HCT116 (cell line): ENCODE measurements around the gene SLC13A4. TPM values are rescaled to one million over a fixed set of nuclear protein-coding genes. Genes with fewer than 3 reads are reported as not detected.

Experiments
- ATAC-seq: fragments of 200-7000 bp; cut with Tn5 transposase; 2 replicates; pipeline ENCODE4 v1.9.1; 2020; ENCODE audit warnings: mild to moderate bottlenecking, moderate library complexity
- BruUV-seq: library from RNA; stranded (reverse); fragments of 400-500 nt; replicated peaks from 2 replicates; lab custom pipeline; 2021; lab: Mats Ljungman, UMichigan
- CTCF ChIA-PET: fragments of 300-600 bp; sonication (Branson Sonifier 250); formaldehyde crosslinking; loops from one replicate; lab custom pipeline; 2021; ENCODE audit warnings: antibody characterized with exemption; lab: Charles Lee
- POLR2A ChIA-PET: fragments of 300-600, 350-600 bp; sonication (Branson Sonifier 250); formaldehyde crosslinking; loops from one replicate; lab custom pipeline; 2021; ENCODE audit warnings: antibody characterized with exemption; lab: Charles Lee
- RAD21 ChIA-PET, 2 experiments: fragments of 300-600 bp; sonication (Branson Sonifier 250); formaldehyde crosslinking; loops; one replicate each; lab custom pipeline; 2023; ENCODE audit warnings: low total read pairs in 2 of 2; ENCODE audit not compliant: uncharacterized antibody in 2 of 2, unreplicated experiment in 2 of 2, low non-redundant PET in 1 of 2; lab: Charles Lee
- DNase-seq: peaks from one replicate; pipeline ENCODE4 v3.0.0-alpha.2; 2010; ENCODE audit warnings: low read depth, low spot score
- H2AFZ ChIP-seq: fragments of 200-600 bp; shearing (Covaris generic), sonication (generic); 2 replicates; pipeline ENCODE4 v1.6.1; 2017; ENCODE audit warnings: low read depth, mixed run types, mixed read lengths, antibody characterized with exemption, low read length; ENCODE audit not compliant: poor library complexity, severe bottlenecking
- H3K27ac ChIP-seq: 2 replicates; pipeline ENCODE4 v1.5.1; 2012; ENCODE audit warnings: low read depth, low read length
- H3K27me3 ChIP-seq: fragments of 200-600 bp; sonication (generic); 2 replicates; pipeline ENCODE4 v1.6.1; 2016; ENCODE audit warnings: mixed run types, low read length, mixed read lengths; ENCODE audit not compliant: insufficient read depth
- H3K36me3 ChIP-seq, 2 experiments: fragments of 200-500 bp in 1 of 2; fragments of 200-600 bp in 1 of 2; sonication (Bioruptor generic) in 1 of 2; sonication (generic) in 1 of 2; 2 replicates each; pipeline versions ENCODE4 v1.5.1 to v1.6.1; 2014 to 2016; ENCODE audit warnings: low read length in 2 of 2, inconsistent platforms in 1 of 2, mixed read lengths in 1 of 2, mixed run types in 1 of 2; ENCODE audit not compliant: insufficient read depth in 2 of 2, control insufficient read depth in 1 of 2
- H3K4me1 ChIP-seq, 2 experiments: fragments of 200-600 bp in 1 of 2; sonication (generic) in 1 of 2; 2 replicates each; pipeline versions ENCODE4 v1.5.1 to v1.6.1; 2012 to 2017; ENCODE audit warnings: low read length in 2 of 2, inconsistent platforms in 1 of 2, mild to moderate bottlenecking in 1 of 2, mixed read lengths in 1 of 2, mixed run types in 1 of 2, moderate library complexity in 1 of 2; ENCODE audit not compliant: insufficient read depth in 2 of 2, control insufficient read depth in 1 of 2
- H3K4me2 ChIP-seq: fragments of 200-600 bp; sonication (generic); 2 replicates; pipeline ENCODE4 v1.6.1; 2017; ENCODE audit warnings: mixed run types, low read length, mixed read lengths
- H3K4me3 ChIP-seq, 2 experiments: fragments of 200-600 bp in 1 of 2; sonication (generic) in 1 of 2; replicated peaks in 1 of 2; 2 replicates each; pipeline ENCODE4 v1.5.1; 2011 to 2016; ENCODE audit warnings: low read length in 2 of 2, control low read depth in 1 of 2, low read depth in 1 of 2, mild to moderate bottlenecking in 1 of 2, mixed read lengths in 1 of 2, mixed run types in 1 of 2
- H3K79me2 ChIP-seq: fragments of 200-600 bp; sonication (generic); 2 replicates; pipeline ENCODE4 v1.6.1; 2017; ENCODE audit warnings: mild to moderate bottlenecking, mixed run types, low read length, moderate library complexity, mixed read lengths; ENCODE audit not compliant: insufficient read depth
- H3K9ac ChIP-seq: fragments of 200-600 bp; sonication (generic); 2 replicates; pipeline ENCODE4 v1.6.1; 2016; ENCODE audit warnings: low read length, mixed read lengths
- H3K9me2 ChIP-seq: fragments of 200-600 bp; sonication (generic), shearing (Covaris generic); 2 replicates; pipeline ENCODE4 v1.6.1; 2017; ENCODE audit warnings: mixed run types, mild to moderate bottlenecking, moderate library complexity; ENCODE audit not compliant: insufficient read depth
- H3K9me3 ChIP-seq, 2 experiments: fragments of 200-500 bp in 1 of 2; fragments of 200-600 bp in 1 of 2; sonication (Bioruptor generic) in 1 of 2; sonication (generic) in 1 of 2; 2 replicates each; pipeline ENCODE4 v1.6.1; 2014 to 2017; ENCODE audit warnings: low read length in 2 of 2, mixed read lengths in 2 of 2, inconsistent platforms in 1 of 2, low read depth in 1 of 2, mild to moderate bottlenecking in 1 of 2, mixed run types in 1 of 2, moderate library complexity in 1 of 2; ENCODE audit not compliant: control insufficient read depth in 1 of 2, insufficient read depth in 1 of 2
- H4K20me1 ChIP-seq: fragments of 200-600 bp; sonication (generic), shearing (Covaris generic); 2 replicates; pipeline ENCODE4 v1.6.1; 2017; ENCODE audit warnings: mixed run types, mild to moderate bottlenecking, moderate library complexity; ENCODE audit not compliant: insufficient read depth
- CBX3 ChIP-seq: IDR thresholded peaks from 2 replicates; pipeline ENCODE4 v1.6.1; 2012; ENCODE audit warnings: low read depth
- CEBPB ChIP-seq: IDR thresholded peaks from 2 replicates; pipeline ENCODE4 v1.6.1; 2012; ENCODE audit warnings: low read depth
- EGR1 ChIP-seq: IDR thresholded peaks from 2 replicates; pipeline ENCODE4 v1.6.1; 2012; ENCODE audit warnings: low read depth
- ELF1 ChIP-seq: IDR thresholded peaks from 2 replicates; pipeline ENCODE4 v1.6.1; 2012; ENCODE audit warnings: low read depth, borderline replicate concordance
- EZH2 ChIP-seq: fragments of 200-600 bp; sonication (generic); IDR thresholded peaks from 2 replicates; pipeline ENCODE4 v1.6.1; 2017; ENCODE audit warnings: antibody characterized with exemption, mixed run types
- EZH2phosphoT487 ChIP-seq: fragments of 200-600 bp; IDR thresholded peaks from 2 replicates; pipeline ENCODE4 v1.6.1; 2018; ENCODE audit warnings: antibody characterized with exemption, borderline replicate concordance
- RAD21 ChIP-seq: IDR thresholded peaks from 2 replicates; pipeline ENCODE4 v1.6.1; 2012; ENCODE audit warnings: low read depth, mild to moderate bottlenecking
- SP1 ChIP-seq: IDR thresholded peaks from 2 replicates; pipeline ENCODE4 v1.6.1; 2012; ENCODE audit warnings: low read depth
- SRF ChIP-seq: IDR thresholded peaks from 2 replicates; pipeline ENCODE4 v1.6.1; 2012; ENCODE audit warnings: low read depth
- TCF7L2 ChIP-seq: IDR thresholded peaks from 2 replicates; pipeline ENCODE4 v1.7.0; 2011; ENCODE audit warnings: borderline replicate concordance, inconsistent platforms; ENCODE audit not compliant: insufficient read depth, insufficient read length; ENCODE audit errors: extremely low read depth
- YY1 ChIP-seq: IDR thresholded peaks from 2 replicates; pipeline ENCODE4 v1.6.1; 2011; ENCODE audit warnings: low read length, low read depth, moderate library complexity, mild to moderate bottlenecking; ENCODE audit not compliant: insufficient replicate concordance; ENCODE audit errors: extremely low read depth
- ZFX ChIP-seq: fragments of 450-650 bp; IDR thresholded peaks from 2 replicates; pipeline ENCODE4 v1.6.1; 2017
- ZNF274 ChIP-seq: fragments of 200-500 bp; sonication (Bioruptor generic); IDR thresholded peaks from 2 replicates; pipeline ENCODE4 v1.6.1; 2014; ENCODE audit warnings: mild to moderate bottlenecking, low read depth, low read length, inconsistent platforms
- intact Hi-C: fragments of 100-400 bp; cut with micrococcal nuclease; formaldehyde crosslinking; loops from 2 replicates; pipeline ENCODE4 v1.10.0; 2022
- total RNA-seq: library from RNA; stranded (reverse); gene quantifications from one replicate; pipeline ENCODE4 v1.2.1, GENCODE V29; 2021; ENCODE audit not compliant: unreplicated experiment
- TF ChIP-seq, protein P1 (sequence below): IDR thresholded peaks from 2 replicates; pipeline ENCODE4 v1.6.1; 2012; ENCODE audit warnings: low read depth
- TF ChIP-seq, protein P2 (sequence below): IDR thresholded peaks from 2 replicates; pipeline ENCODE4 v1.6.1; 2012
- TF ChIP-seq, protein P3 (sequence below): IDR thresholded peaks from 2 replicates; pipeline ENCODE4 v1.6.1; 2012

SLC13A4 gene
- total RNA-seq, 1 experiment from 2014 or later, result 0.30 TPM

DNA sequence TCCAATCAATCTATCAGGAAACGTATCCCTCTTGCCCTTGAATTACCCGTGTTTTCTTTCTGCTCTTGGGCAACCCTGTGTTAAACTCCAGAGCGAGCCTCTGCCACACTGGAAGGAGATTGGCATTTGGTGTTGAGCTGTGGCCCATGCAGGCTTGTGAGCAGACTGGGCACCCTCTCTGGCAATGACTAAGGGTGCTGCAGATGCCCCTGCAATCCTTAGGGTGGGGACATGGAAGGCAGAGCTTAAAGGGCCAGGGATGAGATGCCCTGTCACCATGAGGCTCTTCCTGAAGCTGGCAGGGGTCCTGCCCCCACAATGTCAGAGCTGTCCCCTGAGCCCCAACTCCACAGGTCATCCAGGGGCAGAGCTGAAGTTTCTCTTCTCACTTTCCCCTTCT lies 40.1 kb upstream of the SLC13A4 start:
- no peak overlapping the region for H2AFZ ChIP-seq
- intact Hi-C loops, result no loop called here
- DNase-seq (no peak), ATAC-seq (no peak)
- H3K9ac ChIP-seq, result no peak overlapping the region
- H3K4me2 ChIP-seq, result no peak overlapping the region
- no TSS peak for BruUV-seq
- no peak overlapping the region for H3K4me3 ChIP-seq
- RAD21 ChIA-PET, result no interaction called here
- no peaks in the 10 kb centered on the region for H3K27me3 ChIP-seq
- H3K4me1 ChIP-seq, result peaks cover 0 to 3% of the 10 kb centered on the region in 2 experiments; a peak in 1 of 4 replicates
- H3K9me2 ChIP-seq, result no peaks in the 10 kb centered on the region
- TF ChIP-seq CEBPB, result no peak
- no peak for TF ChIP-seq EGR1
- TF ChIP-seq, protein P1, sequence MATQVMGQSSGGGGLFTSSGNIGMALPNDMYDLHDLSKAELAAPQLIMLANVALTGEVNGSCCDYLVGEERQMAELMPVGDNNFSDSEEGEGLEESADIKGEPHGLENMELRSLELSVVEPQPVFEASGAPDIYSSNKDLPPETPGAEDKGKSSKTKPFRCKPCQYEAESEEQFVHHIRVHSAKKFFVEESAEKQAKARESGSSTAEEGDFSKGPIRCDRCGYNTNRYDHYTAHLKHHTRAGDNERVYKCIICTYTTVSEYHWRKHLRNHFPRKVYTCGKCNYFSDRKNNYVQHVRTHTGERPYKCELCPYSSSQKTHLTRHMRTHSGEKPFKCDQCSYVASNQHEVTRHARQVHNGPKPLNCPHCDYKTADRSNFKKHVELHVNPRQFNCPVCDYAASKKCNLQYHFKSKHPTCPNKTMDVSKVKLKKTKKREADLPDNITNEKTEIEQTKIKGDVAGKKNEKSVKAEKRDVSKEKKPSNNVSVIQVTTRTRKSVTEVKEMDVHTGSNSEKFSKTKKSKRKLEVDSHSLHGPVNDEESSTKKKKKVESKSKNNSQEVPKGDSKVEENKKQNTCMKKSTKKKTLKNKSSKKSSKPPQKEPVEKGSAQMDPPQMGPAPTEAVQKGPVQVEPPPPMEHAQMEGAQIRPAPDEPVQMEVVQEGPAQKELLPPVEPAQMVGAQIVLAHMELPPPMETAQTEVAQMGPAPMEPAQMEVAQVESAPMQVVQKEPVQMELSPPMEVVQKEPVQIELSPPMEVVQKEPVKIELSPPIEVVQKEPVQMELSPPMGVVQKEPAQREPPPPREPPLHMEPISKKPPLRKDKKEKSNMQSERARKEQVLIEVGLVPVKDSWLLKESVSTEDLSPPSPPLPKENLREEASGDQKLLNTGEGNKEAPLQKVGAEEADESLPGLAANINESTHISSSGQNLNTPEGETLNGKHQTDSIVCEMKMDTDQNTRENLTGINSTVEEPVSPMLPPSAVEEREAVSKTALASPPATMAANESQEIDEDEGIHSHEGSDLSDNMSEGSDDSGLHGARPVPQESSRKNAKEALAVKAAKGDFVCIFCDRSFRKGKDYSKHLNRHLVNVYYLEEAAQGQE, result no peak
- TF ChIP-seq YY1, result no peak
- no peak for TF ChIP-seq ELF1
- no peak for TF ChIP-seq ZFX
- TF ChIP-seq, protein P2, sequence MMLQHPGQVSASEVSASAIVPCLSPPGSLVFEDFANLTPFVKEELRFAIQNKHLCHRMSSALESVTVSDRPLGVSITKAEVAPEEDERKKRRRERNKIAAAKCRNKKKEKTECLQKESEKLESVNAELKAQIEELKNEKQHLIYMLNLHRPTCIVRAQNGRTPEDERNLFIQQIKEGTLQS, result no peak
- TF ChIP-seq, protein P3, sequence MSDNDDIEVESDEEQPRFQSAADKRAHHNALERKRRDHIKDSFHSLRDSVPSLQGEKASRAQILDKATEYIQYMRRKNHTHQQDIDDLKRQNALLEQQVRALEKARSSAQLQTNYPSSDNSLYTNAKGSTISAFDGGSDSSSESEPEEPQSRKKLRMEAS, result no peak
- TF ChIP-seq EZH2phosphoT487, result no peak
- no peak for TF ChIP-seq RAD21
- no peak for TF ChIP-seq CBX3
- TF ChIP-seq SP1, result no peak
- TF ChIP-seq TCF7L2, result no peak
- no peak for TF ChIP-seq EZH2
- no peak for TF ChIP-seq SRF
- no peak for TF ChIP-seq ZNF274
- POLR2A ChIA-PET, result interaction anchor here (1.3 kb wide), 1 partner anchor 22 kb away, joined by 5 read pairs; no protein-coding TSS in a partner anchor
- CTCF ChIA-PET, result no interaction called here
- H3K36me3 ChIP-seq, result no peaks in the 10 kb centered on the region
- H3K9me3 ChIP-seq, result no peaks in the 10 kb centered on the region
- H4K20me1 ChIP-seq, result no peaks in the 10 kb centered on the region
- no peaks in the 10 kb centered on the region for H3K79me2 ChIP-seq
- no peak overlapping the region for H3K27ac ChIP-seq
